Endothelial cell (in vitro differentiated cells): Measurements from ENCODE around the gene MFSD2A. TPM values are rescaled to one million over a fixed set of nuclear protein-coding genes. Genes with fewer than 3 reads are reported as not detected.

ENCODE experiments used
- DNase-seq: peaks from one replicate; pipeline ENCODE4 v3.0.0; 2021; ENCODE audit warnings: low spot score
- H3K27ac Mint-ChIP-seq: one replicate; pipeline ENCODE4 v1.8.0; 2021; ENCODE audit warnings: mixed read lengths, inconsistent platforms; ENCODE audit not compliant: unreplicated experiment
- H3K27me3 Mint-ChIP-seq: one replicate; pipeline ENCODE4 v1.8.0; 2021; ENCODE audit warnings: mild to moderate bottlenecking, moderate library complexity, mixed read lengths, inconsistent platforms; ENCODE audit not compliant: unreplicated experiment
- H3K36me3 Mint-ChIP-seq: one replicate; pipeline ENCODE4 v1.8.0; 2021; ENCODE audit warnings: mild to moderate bottlenecking, low read depth, mixed read lengths, inconsistent platforms; ENCODE audit not compliant: unreplicated experiment
- H3K4me1 Mint-ChIP-seq: one replicate; pipeline ENCODE4 v1.8.0; 2021; ENCODE audit warnings: mild to moderate bottlenecking, mixed read lengths, inconsistent platforms; ENCODE audit not compliant: unreplicated experiment
- H3K4me3 Mint-ChIP-seq: one replicate; pipeline ENCODE4 v1.8.0; 2021; ENCODE audit warnings: mild to moderate bottlenecking, mixed read lengths, inconsistent platforms; ENCODE audit not compliant: unreplicated experiment
- H3K9me3 Mint-ChIP-seq: one replicate; pipeline ENCODE4 v1.8.0; 2021; ENCODE audit warnings: mixed read lengths, inconsistent platforms; ENCODE audit not compliant: unreplicated experiment
- total RNA-seq: library from RNA; stranded (reverse); fragmentation: NEBNext Ultra II Directional; extraction: Animal tissue kit (Norgen Biotek cat#: 25700); gene quantifications from one replicate; pipeline ENCODE4 v1.2.1, GENCODE V29; 2021; ENCODE audit not compliant: unreplicated experiment
- TF ChIP-seq, protein P1 (sequence below): fragments of 200-600 bp; sonication (generic); IDR thresholded peaks from one replicate; pipeline ENCODE4 v1.5.0; 2021; ENCODE audit warnings: antibody characterized with exemption; ENCODE audit not compliant: unreplicated experiment

The MFSD2A gene
- total RNA-seq, 1 donor from 2014 or later, result 1.6 TPM

GRCh38 chr1:39954324-39954869, 548 bp upstream of the MFSD2A start:
- Mint-ChIP-seq H3K4me3 (no peak overlapping the region), H3K4me1 (peaks cover 4% of the 10 kb centered on the region), H3K9me3 (no peaks in the 10 kb centered on the region), H3K27me3 (peaks cover 13% of the 10 kb centered on the region), H3K36me3 (no peaks in the 10 kb centered on the region), H3K27ac (no peak overlapping the region)
- TF ChIP-seq, protein P1, sequence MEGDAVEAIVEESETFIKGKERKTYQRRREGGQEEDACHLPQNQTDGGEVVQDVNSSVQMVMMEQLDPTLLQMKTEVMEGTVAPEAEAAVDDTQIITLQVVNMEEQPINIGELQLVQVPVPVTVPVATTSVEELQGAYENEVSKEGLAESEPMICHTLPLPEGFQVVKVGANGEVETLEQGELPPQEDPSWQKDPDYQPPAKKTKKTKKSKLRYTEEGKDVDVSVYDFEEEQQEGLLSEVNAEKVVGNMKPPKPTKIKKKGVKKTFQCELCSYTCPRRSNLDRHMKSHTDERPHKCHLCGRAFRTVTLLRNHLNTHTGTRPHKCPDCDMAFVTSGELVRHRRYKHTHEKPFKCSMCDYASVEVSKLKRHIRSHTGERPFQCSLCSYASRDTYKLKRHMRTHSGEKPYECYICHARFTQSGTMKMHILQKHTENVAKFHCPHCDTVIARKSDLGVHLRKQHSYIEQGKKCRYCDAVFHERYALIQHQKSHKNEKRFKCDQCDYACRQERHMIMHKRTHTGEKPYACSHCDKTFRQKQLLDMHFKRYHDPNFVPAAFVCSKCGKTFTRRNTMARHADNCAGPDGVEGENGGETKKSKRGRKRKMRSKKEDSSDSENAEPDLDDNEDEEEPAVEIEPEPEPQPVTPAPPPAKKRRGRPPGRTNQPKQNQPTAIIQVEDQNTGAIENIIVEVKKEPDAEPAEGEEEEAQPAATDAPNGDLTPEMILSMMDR, result no peak
- no peak for DNase-seq

DNA sequence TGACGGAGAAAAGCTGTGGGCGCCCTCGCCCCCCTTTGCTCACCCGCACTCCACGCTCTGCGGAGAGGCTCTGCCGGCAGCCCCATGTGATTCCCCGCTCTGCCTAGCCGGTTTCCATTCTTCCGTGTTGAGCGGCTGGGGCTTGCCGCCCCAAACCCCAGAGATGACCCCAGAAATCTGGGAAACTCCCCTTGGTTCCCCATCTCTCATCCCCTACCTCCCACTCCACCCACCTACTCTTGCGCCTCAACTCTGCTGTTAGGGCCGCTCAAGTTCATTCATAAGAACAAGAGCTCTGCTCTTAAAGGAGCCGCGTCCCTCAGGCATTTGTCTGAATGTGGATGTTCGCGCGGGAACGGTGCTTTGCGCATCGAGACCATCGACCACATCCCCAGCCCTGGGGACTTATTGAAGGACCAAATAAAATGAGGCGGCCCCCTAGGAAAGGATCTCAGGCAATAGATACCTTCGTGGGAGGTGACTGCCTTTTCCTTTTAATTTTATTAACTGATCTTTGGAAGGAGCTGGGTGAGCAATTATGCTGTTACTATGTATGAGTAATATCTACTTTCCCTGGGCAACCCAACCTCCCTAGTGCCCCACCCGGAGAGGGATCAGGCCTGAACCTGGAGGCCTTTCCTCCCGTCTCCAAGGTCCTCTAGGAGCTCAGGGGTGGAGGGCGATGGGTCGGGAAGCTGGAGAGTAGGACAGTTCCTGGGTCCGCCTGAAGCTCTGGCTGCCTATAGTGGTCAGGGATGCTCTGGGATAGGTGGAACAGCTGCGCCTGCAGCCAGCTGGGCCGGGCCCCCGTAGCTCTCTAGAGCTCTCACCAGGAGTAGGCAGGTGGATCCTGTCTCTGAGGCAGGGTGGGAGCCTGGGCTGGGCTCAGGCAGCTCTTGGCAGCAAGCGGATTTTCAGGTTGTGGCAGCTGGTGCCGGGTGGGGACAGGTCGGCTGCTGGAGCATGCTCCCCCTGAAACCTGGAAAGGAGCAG, 898 bp downstream of the MFSD2A start:
- Mint-ChIP-seq H3K4me3 (peak overlapping the region; percentile 80), H3K27me3 (peaks cover 13% of the 10 kb centered on the region), H3K27ac (no peak overlapping the region), H3K4me1 (peaks cover 10% of the 10 kb centered on the region), H3K9me3 (no peaks in the 10 kb centered on the region), H3K36me3 (no peaks in the 10 kb centered on the region)
- TF ChIP-seq, protein P1, result no peak
- no peak for DNase-seq

GRCh38 chr1:39957299-39958015, 2.5 kb downstream of the MFSD2A start:
- no peaks in the 10 kb centered on the region for H3K36me3 Mint-ChIP-seq
- H3K9me3 Mint-ChIP-seq, result no peaks in the 10 kb centered on the region
- H3K4me3 Mint-ChIP-seq, result no peak overlapping the region
- peaks cover 11% of the 10 kb centered on the region for H3K4me1 Mint-ChIP-seq
- peaks cover 13% of the 10 kb centered on the region for H3K27me3 Mint-ChIP-seq
- no peak overlapping the region for H3K27ac Mint-ChIP-seq
- DNase-seq, result no peak
- TF ChIP-seq, protein P1, result no peak

DNA sequence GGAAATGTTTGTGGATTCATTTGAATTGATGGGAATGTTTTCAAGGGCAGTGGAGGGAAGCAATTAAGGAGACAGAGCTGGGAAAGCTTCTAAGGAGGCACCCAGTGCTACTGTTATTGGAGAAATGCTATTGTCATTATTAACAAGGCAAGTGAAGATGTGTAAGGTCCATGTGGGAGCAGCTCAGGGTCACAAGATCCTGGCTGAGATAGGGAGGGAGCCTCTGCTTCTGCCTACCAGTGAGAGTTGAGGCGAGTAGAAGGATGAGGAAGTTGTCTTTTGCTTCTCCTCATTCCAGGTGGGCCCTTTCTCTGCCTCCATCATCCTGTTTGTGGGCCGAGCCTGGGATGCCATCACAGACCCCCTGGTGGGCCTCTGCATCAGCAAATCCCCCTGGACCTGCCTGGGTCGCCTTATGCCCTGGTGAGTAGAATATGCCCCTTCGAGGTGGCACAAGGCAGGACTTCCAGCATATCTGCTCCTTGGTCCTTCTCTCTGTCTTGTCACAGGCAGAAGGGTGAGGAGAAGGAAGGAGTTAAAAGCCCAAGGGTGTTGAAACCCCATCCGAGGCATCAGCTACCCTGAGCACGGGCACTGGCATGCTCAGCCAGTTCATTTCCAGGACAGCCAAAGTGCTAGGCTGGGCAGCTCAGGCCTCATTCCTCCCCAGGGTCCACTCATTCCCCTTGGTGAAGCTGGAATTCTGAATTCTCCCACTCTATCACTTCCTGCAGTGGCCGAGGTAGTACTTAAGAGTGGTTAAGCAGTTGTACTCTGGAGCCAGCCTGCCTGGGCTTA, 3.7 kb downstream of the MFSD2A start:
- Mint-ChIP-seq H3K27ac (no peak overlapping the region), H3K27me3 (peaks cover 13% of the 10 kb centered on the region), H3K4me1 (peaks cover 11% of the 10 kb centered on the region), H3K4me3 (no peak overlapping the region), H3K36me3 (no peaks in the 10 kb centered on the region), H3K9me3 (no peaks in the 10 kb centered on the region)
- no peak for DNase-seq
- TF ChIP-seq, protein P1, result no peak
